Tibial artery (tissue), 4 donors: ENCODE measurements around the gene SCYL1.
A peak's percentile ranks its signal among the peaks of the same experiment; 100 is the strongest.

Source experiments
- DNase-seq, 2 donors: peaks; one replicate each; pipeline ENCODE4 v3.0.0-alpha.2; 2019
- H3K27ac ChIP-seq, 2 donors: fragments of 200-600 bp; sonication (generic) in 1 of 2; 1 replicate in 1 of 2; 2 replicates in 1 of 2; pipeline ENCODE4 v1.5.1; 2018 to 2019; ENCODE audit warnings: mild to moderate bottlenecking in 1 of 2
- H3K27me3 ChIP-seq, 2 donors: fragments of 200-600 bp; sonication (generic) in 1 of 2; one replicate each; pipeline versions ENCODE4 v1.5.1 to v1.6.0; 2016 to 2019
- H3K36me3 ChIP-seq, 3 donors: fragments of 200-600 bp; sonication (generic) in 2 of 3; one replicate each; pipeline ENCODE4 v1.5.1; 2016 to 2019; ENCODE audit warnings: mild to moderate bottlenecking in 2 of 3
- H3K4me1 ChIP-seq, 4 donors: fragments of 200-600 bp; sonication (generic) in 2 of 4; 1 replicate in 3 of 4; 2 replicates in 1 of 4; pipeline ENCODE4 v1.5.1; 2016 to 2019
- H3K4me3 ChIP-seq, 2 donors: fragments of 200-600 bp; sonication (generic) in 1 of 2; 1 replicate in 1 of 2; 2 replicates in 1 of 2; pipeline ENCODE4 v1.5.1; 2018 to 2019; ENCODE audit warnings: mild to moderate bottlenecking in 2 of 2
- H3K9me3 ChIP-seq, 3 donors: fragments of 200-600 bp; sonication (generic) in 1 of 3; one replicate each; pipeline ENCODE4 v1.5.1; 2016 to 2019
- CTCF ChIP-seq, 2 experiments: fragments of 200-600 bp in 1 of 2; fragments of 450-650 bp in 1 of 2; IDR thresholded peaks; one replicate each; pipeline ENCODE4 v1.5.1; 2017 to 2019; ENCODE audit warnings: antibody characterized with exemption in 2 of 2, mild to moderate bottlenecking in 1 of 2, moderate library complexity in 1 of 2
- intact Hi-C: fragments of 100-400 bp; cut with DNase I; formaldehyde crosslinking; loops from one replicate; pipeline ENCODE4 v1.15.0; 2023; ENCODE audit warnings: low total_unique reads

SCYL1 gene

GRCh38 chr11:65488273-65489034 lies 36.4 kb upstream of the SCYL1 start:
- intact Hi-C loops, result no loop called here
- H3K4me1 ChIP-seq, result peaks cover 20 to 94% (median 69%) of the 10 kb centered on the region in 4 donors
- peak overlapping the region; percentile 97 to 99 for H3K27ac ChIP-seq
- H3K4me3 ChIP-seq, result peak overlapping the region; percentile 29 to 39
- no peaks in the 10 kb centered on the region for H3K9me3 ChIP-seq
- no peak for TF ChIP-seq CTCF (IDR thresholded peaks at IDR 0.05)
- no peaks in the 10 kb centered on the region for H3K27me3 ChIP-seq
- peak; percentile 63 to 86 for DNase-seq
- no peaks in the 10 kb centered on the region for H3K36me3 ChIP-seq

- TF ChIP-seq CTCF (IDR thresholded peaks at IDR 0.05), result no peak
- H3K4me1 ChIP-seq, result peaks cover 20 to 96% (median 76%) of the 10 kb centered on the region in 4 donors
- DNase-seq, result peak; percentile 54 to 83
These were observed 35.7 kb upstream of the SCYL1 start for GRCh38 chr11:65489035-65489705.

GRCh38 chr11:65489706-65490320 lies 35.1 kb upstream of the SCYL1 start:
- peak; percentile 54 to 79 for DNase-seq
- no peaks in the 10 kb centered on the region for H3K9me3 ChIP-seq
- no peaks in the 10 kb centered on the region for H3K36me3 ChIP-seq
- peak overlapping the region in 1 of 2 donors; percentile 0 for H3K4me3 ChIP-seq
- TF ChIP-seq CTCF (IDR thresholded peaks at IDR 0.05), result no peak
- intact Hi-C loops, result no loop called here
- H3K27me3 ChIP-seq, result no peaks in the 10 kb centered on the region
- peak overlapping the region; percentile 97 to 99 for H3K27ac ChIP-seq
- H3K4me1 ChIP-seq, result peaks cover 20 to 96% (median 80%) of the 10 kb centered on the region in 4 donors

More at GRCh38 chr11:65489035-65489705, 35.7 kb upstream of the SCYL1 start:
- H3K4me3 ChIP-seq, result peak overlapping the region in 1 of 2 donors; percentile 0
- no peaks in the 10 kb centered on the region for H3K27me3 ChIP-seq
- intact Hi-C loops, result no loop called here
- no peaks in the 10 kb centered on the region for H3K9me3 ChIP-seq
- no peaks in the 10 kb centered on the region for H3K36me3 ChIP-seq
- peak overlapping the region; percentile 97 to 99 for H3K27ac ChIP-seq

- intact Hi-C loops, result no loop called here
- Histone ChIP-seq H3K4me3 (peak overlapping the region; percentile 17 to 31), H3K4me1 (peaks cover 26 to 96% (median 88%) of the 10 kb centered on the region in 4 donors), H3K27ac (peak overlapping the region; percentile 97 to 99), H3K36me3 (no peaks in the 10 kb centered on the region), H3K27me3 (no peaks in the 10 kb centered on the region), H3K9me3 (no peaks in the 10 kb centered on the region)
- no peak for TF ChIP-seq CTCF (IDR thresholded peaks at IDR 0.05)
- no peak for DNase-seq
These were observed 33.8 kb upstream of the SCYL1 start for GRCh38 chr11:65491163-65491465.

GRCh38 chr11:65491614-65492386 lies 33.1 kb upstream of the SCYL1 start:
- Histone ChIP-seq H3K4me1 (peaks cover 28 to 96% (median 89%) of the 10 kb centered on the region in 4 donors), H3K9me3 (no peaks in the 10 kb centered on the region), H3K27me3 (no peaks in the 10 kb centered on the region), H3K36me3 (no peaks in the 10 kb centered on the region), H3K27ac (peak overlapping the region; percentile 97 to 99), H3K4me3 (peak overlapping the region; percentile 17 to 31)
- no peak for TF ChIP-seq CTCF (IDR thresholded peaks at IDR 0.05)
- intact Hi-C loops, result no loop called here
- peak; percentile 90 to 96 for DNase-seq
